ENCODE measurements around the gene NOX4. TPM values are rescaled to one million over a fixed set of nuclear protein-coding genes. Genes with fewer than 3 reads are reported as not detected.

The NOX4 gene
- total and polyA plus RNA-seq, 10 of the 15 experiments (the other 5 are each of a cell fraction or from before 2014, with no cell fraction given), result not detected

DNA sequence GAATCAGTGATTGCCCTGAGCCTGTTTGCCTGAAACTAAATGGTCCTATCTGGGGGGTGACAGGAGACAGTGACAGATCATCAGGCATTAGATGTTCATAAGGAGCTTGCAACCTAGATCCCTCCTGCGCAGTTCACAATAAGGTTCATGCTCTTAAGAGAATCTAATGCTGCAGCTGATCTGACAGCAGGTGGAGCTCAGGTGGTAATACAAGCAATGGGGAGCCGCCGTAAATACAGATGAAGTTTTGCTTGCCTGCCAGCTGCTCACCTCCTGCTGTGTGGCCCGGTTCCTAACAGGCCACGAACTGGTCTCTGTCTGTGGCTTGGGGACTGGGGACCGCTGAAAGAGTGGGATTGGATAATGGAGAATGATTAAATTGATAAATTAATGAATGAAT is 14.0 kb downstream of the NOX4 start:
- Histone ChIP-seq H3K9ac (ENCODE audit: control insufficient read depth, insufficient read depth, low read length) (no peak overlapping the region), H3K9me3 (replicated peaks; ENCODE audit: control insufficient read depth, insufficient read depth, low read length) (no peaks in the 10 kb centered on the region), H4K20me1 (ENCODE audit: control insufficient read depth, insufficient read depth) (no peaks in the 10 kb centered on the region), H3K79me2 (ENCODE audit: control insufficient read depth, insufficient read depth, low read length) (no peaks in the 10 kb centered on the region), H3K27me3 (replicated peaks in 1 of 2; ENCODE audit: control insufficient read depth in 2 of 2, insufficient read depth in 2 of 2, low read length in 1 of 2) (no peaks in the 10 kb centered on the region), H3K4me2 (ENCODE audit: control insufficient read depth, insufficient read depth) (no peak overlapping the region), H3K27ac (ENCODE audit: control insufficient read depth, insufficient read depth) (no peak overlapping the region), H2AFZ (ENCODE audit: control insufficient read depth, low read depth, low read length) (no peak overlapping the region), H3K36me3 (ENCODE audit: control insufficient read depth in 2 of 2, insufficient read depth in 2 of 2, low read length in 1 of 2) (no peaks in the 10 kb centered on the region), H3K4me1 (ENCODE audit: control insufficient read depth, insufficient read depth, low read length) (no peaks in the 10 kb centered on the region), H3K4me3 (no peak overlapping the region)
- DNase-seq (ENCODE audit: low read depth, low spot score) (no peak), FAIRE-seq (no peak), ATAC-seq (no peak)
- BruUV-seq (replicated peaks), result no TSS peak
- RAD21 ChIA-PET (ENCODE audit: unreplicated experiment), result no interaction called here
- WGBS (ENCODE audit: insufficient coverage, insufficient replicate concordance, low lambda C conversion rate, missing lambda C conversion rate), result 44% methylated on average over 6 of the region's 6 CpGs
- CTCF ChIA-PET, result no interaction called here
- intact Hi-C loops (cut with micrococcal nuclease; ENCODE audit: unreplicated experiment) (no loop called here), in situ Hi-C loops (cut with MboI) (no loop called here)
- SMC1A ChIA-PET (ENCODE audit: uncharacterized antibody, unreplicated experiment), result interaction anchor here (1.1 kb wide), 1 partner anchor 10 kb away, joined by 3 read pairs; no protein-coding TSS in a partner anchor
- POLR2A ChIA-PET, result no interaction called here
- TF ChIP-seq CBFB (IDR thresholded peaks at IDR 0.05; ENCODE audit: low read depth), result no peak
- no peak for TF ChIP-seq JUND (IDR thresholded peaks at IDR 0.05; ENCODE audit: low read depth, low read length)
- TF ChIP-seq MTA3 (IDR thresholded peaks at IDR 0.05; ENCODE audit: borderline replicate concordance, low read length), result no peak
- no peak for TF ChIP-seq CUX1 (IDR thresholded peaks at IDR 0.05; ENCODE audit: insufficient replicate concordance, low read depth, low read length)
- no peak for TF ChIP-seq ATF2 (IDR thresholded peaks at IDR 0.05; ENCODE audit: low read length)
- no peak for TF ChIP-seq ESRRA (IDR thresholded peaks at IDR 0.05; ENCODE audit: low read length)
- TF ChIP-seq, protein P1, sequence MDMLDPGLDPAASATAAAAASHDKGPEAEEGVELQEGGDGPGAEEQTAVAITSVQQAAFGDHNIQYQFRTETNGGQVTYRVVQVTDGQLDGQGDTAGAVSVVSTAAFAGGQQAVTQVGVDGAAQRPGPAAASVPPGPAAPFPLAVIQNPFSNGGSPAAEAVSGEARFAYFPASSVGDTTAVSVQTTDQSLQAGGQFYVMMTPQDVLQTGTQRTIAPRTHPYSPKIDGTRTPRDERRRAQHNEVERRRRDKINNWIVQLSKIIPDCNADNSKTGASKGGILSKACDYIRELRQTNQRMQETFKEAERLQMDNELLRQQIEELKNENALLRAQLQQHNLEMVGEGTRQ (IDR thresholded peaks at IDR 0.05; ENCODE audit: borderline replicate concordance, low read depth, low read length), result no peak
- TF ChIP-seq SRF (IDR thresholded peaks at IDR 0.05; ENCODE audit: low read depth in 2 of 2, low read length in 2 of 2), result no peak
- no peak for TF ChIP-seq ASH2L (IDR thresholded peaks at IDR 0.05; ENCODE audit: borderline replicate concordance, low read depth)
- no peak for TF ChIP-seq IRF4 (IDR thresholded peaks at IDR 0.05; ENCODE audit: low read depth, low read length)
- TF ChIP-seq SMC3 (IDR thresholded peaks at IDR 0.05; ENCODE audit: borderline replicate concordance, low read length), result no peak

Measured in GM12878 (cell line).